IMR-90 (cell line): ENCODE measurements around the gene ATP8B4. TPM values are rescaled to one million over a fixed set of nuclear protein-coding genes. Genes with fewer than 3 reads are reported as not detected.

Experiments used
- ATAC-seq: fragments of 200-7000 bp; cut with Tn5 transposase; 2 replicates; pipeline ENCODE4 v1.9.1; 2020; ENCODE audit warnings: low read depth, mild to moderate bottlenecking, moderate library complexity
- BruUV-seq: library from RNA; stranded (reverse); fragments of 400-500 nt; replicated peaks from 2 replicates; lab custom pipeline; 2021; lab: Mats Ljungman, UMichigan
- CTCF ChIA-PET: fragments of 300-600 bp; formaldehyde crosslinking; extraction: SDS; loops from one replicate; lab custom pipeline; 2021; ENCODE audit warnings: antibody characterized with exemption; lab: Yijun Ruan, JAX
- POLR2A ChIA-PET: fragments of 300-600 bp; sonication (Branson Sonifier 250); formaldehyde crosslinking; loops from one replicate; lab custom pipeline; 2022; ENCODE audit warnings: antibody characterized with exemption; ENCODE audit not compliant: unreplicated experiment; lab: Charles Lee
- DNase-seq: peaks from one replicate; pipeline ENCODE4 v3.0.0; 2013
- H2AFZ ChIP-seq: replicated peaks from 2 replicates; pipeline ENCODE3; 2013; ENCODE audit warnings: low read length, mild to moderate bottlenecking; ENCODE audit not compliant: poor library complexity
- H2AK5ac ChIP-seq: 2 replicates; pipeline ENCODE4 v1.6.1; 2013; ENCODE audit warnings: low read depth, low read length, inconsistent platforms
- H2AK9ac ChIP-seq: replicated peaks from 2 replicates; pipeline ENCODE3; 2013; ENCODE audit warnings: mild to moderate bottlenecking, low read depth, low read length, moderate library complexity; ENCODE audit not compliant: poor library complexity
- H2BK120ac ChIP-seq: 2 replicates; pipeline ENCODE4 v1.6.1; 2013; ENCODE audit warnings: low read depth, low read length, inconsistent platforms
- H2BK15ac ChIP-seq: 3 replicates; pipeline ENCODE4 v1.6.1; 2013; ENCODE audit warnings: low read depth, low read length, inconsistent platforms
- H2BK20ac ChIP-seq: 2 replicates; pipeline ENCODE4 v1.6.1; 2013; ENCODE audit warnings: low read depth, mild to moderate bottlenecking, inconsistent platforms, low read length, moderate library complexity
- H2BK5ac ChIP-seq: 2 replicates; pipeline ENCODE4 v1.6.1; 2013; ENCODE audit warnings: mild to moderate bottlenecking, low read depth, low read length, inconsistent platforms; ENCODE audit not compliant: poor library complexity, severe bottlenecking
- H3K14ac ChIP-seq: replicated peaks from 2 replicates; pipeline ENCODE4 v1.6.1; 2013; ENCODE audit warnings: low read depth, low read length, inconsistent platforms
- H3K18ac ChIP-seq: 2 replicates; pipeline ENCODE4 v1.6.1; 2013; ENCODE audit warnings: low read depth, low read length, control low read depth
- H3K23ac ChIP-seq: 2 replicates; pipeline ENCODE4 v1.6.1; 2013; ENCODE audit warnings: low read depth, low read length, inconsistent platforms
- H3K27ac ChIP-seq: 2 replicates; pipeline ENCODE4 v1.5.1; 2013; ENCODE audit warnings: mild to moderate bottlenecking, control low read depth, low read length; ENCODE audit not compliant: insufficient read depth
- H3K27me3 ChIP-seq: 2 replicates; pipeline ENCODE4 v1.6.1; 2013; ENCODE audit warnings: low read length; ENCODE audit not compliant: control insufficient read depth, insufficient read depth
- H3K36me3 ChIP-seq: 2 replicates; pipeline ENCODE4 v1.6.1; 2013; ENCODE audit warnings: low read length, mixed read lengths; ENCODE audit not compliant: control insufficient read depth, insufficient read depth
- H3K4ac ChIP-seq: 2 replicates; pipeline ENCODE4 v1.6.1; 2013; ENCODE audit warnings: low read depth, low read length, inconsistent platforms
- H3K4me1 ChIP-seq: 2 replicates; pipeline ENCODE4 v1.6.1; 2013; ENCODE audit warnings: low read length, mixed read lengths; ENCODE audit not compliant: control insufficient read depth, insufficient read depth
- H3K4me2 ChIP-seq: 2 replicates; pipeline ENCODE4 v1.6.1; 2013; ENCODE audit warnings: low read depth, mild to moderate bottlenecking, control low read depth, low read length, moderate library complexity
- H3K4me3 ChIP-seq: 2 replicates; pipeline ENCODE4 v1.5.1; 2013; ENCODE audit warnings: low read depth, mild to moderate bottlenecking, control low read depth, low read length, moderate library complexity; ENCODE audit not compliant: insufficient read depth
- H3K56ac ChIP-seq: 2 replicates; pipeline ENCODE4 v1.6.1; 2013; ENCODE audit warnings: low read length, inconsistent platforms; ENCODE audit not compliant: insufficient read depth; ENCODE audit errors: extremely low read depth
- H3K79me1 ChIP-seq, 2 experiments: 2 replicates each; pipeline ENCODE4 v1.6.1; 2013; ENCODE audit warnings: low read length in 2 of 2, inconsistent platforms in 1 of 2, low read depth in 1 of 2
- H3K9ac ChIP-seq: 2 replicates; pipeline ENCODE4 v1.6.1; 2013; ENCODE audit warnings: low read depth, low read length, control low read depth
- H3K9me1 ChIP-seq: 2 replicates; pipeline ENCODE4 v1.6.1; 2013; ENCODE audit warnings: low read length, inconsistent platforms; ENCODE audit not compliant: insufficient read depth
- H3K9me3 ChIP-seq: 2 replicates; pipeline ENCODE4 v1.6.1; 2013; ENCODE audit warnings: low read length; ENCODE audit not compliant: control insufficient read depth, insufficient read depth
- H4K20me1 ChIP-seq: 2 replicates; pipeline ENCODE4 v1.6.1; 2013; ENCODE audit warnings: low read length, inconsistent platforms; ENCODE audit not compliant: insufficient read depth
- H4K5ac ChIP-seq: 2 replicates; pipeline ENCODE4 v1.6.1; 2013; ENCODE audit warnings: mild to moderate bottlenecking, low read depth, low read length, control low read depth
- H4K8ac ChIP-seq, 2 experiments: 2 replicates each; pipeline ENCODE4 v1.6.1; 2013; ENCODE audit warnings: low read depth in 2 of 2, low read length in 2 of 2, control low read depth in 1 of 2, inconsistent platforms in 1 of 2
- H4K91ac ChIP-seq: 2 replicates; pipeline ENCODE4 v1.6.1; 2013; ENCODE audit warnings: low read depth, low read length, inconsistent platforms; ENCODE audit not compliant: insufficient read depth
- BHLHE40 ChIP-seq: fragments of 150-350 bp; IDR thresholded peaks from 2 replicates; pipeline ENCODE4 v1.6.1; 2016; ENCODE audit warnings: mild to moderate bottlenecking, low read depth, low read length
- CHD1 ChIP-seq: IDR thresholded peaks from 2 replicates; pipeline ENCODE4 v1.6.1; 2012; ENCODE audit warnings: low read depth, low read length, improper control_type of control experiment
- ELK1 ChIP-seq: fragments of 150-350 bp; IDR thresholded peaks from 2 replicates; pipeline ENCODE4 v1.6.1; 2016; ENCODE audit warnings: low read depth, mild to moderate bottlenecking, low read length, moderate library complexity, borderline replicate concordance
- FOS ChIP-seq: fragments of 150-350 bp; IDR thresholded peaks from 2 replicates; pipeline ENCODE4 v1.6.1; 2016; ENCODE audit warnings: low read depth, low read length
- MAFK ChIP-seq: IDR thresholded peaks from 2 replicates; pipeline ENCODE4 v1.6.1; 2012; ENCODE audit warnings: low read depth, low read length, improper control_type of control experiment
- MAZ ChIP-seq: IDR thresholded peaks from 2 replicates; pipeline ENCODE4 v1.6.1; 2012; ENCODE audit warnings: low read depth, mild to moderate bottlenecking, low read length, improper control_type of control experiment, moderate library complexity, borderline replicate concordance
- MXI1 ChIP-seq: IDR thresholded peaks from 2 replicates; pipeline ENCODE4 v1.6.1; 2012; ENCODE audit warnings: low read depth, mild to moderate bottlenecking, low read length, moderate library complexity, borderline replicate concordance
- POLR2A ChIP-seq: IDR thresholded peaks from 2 replicates; pipeline ENCODE4 v1.6.1; 2012; ENCODE audit warnings: mild to moderate bottlenecking, low read depth, low read length
- RAD21 ChIP-seq: IDR thresholded peaks from 2 replicates; pipeline ENCODE4 v1.6.1; 2012; ENCODE audit warnings: low read length, improper control_type of control experiment
- RCOR1 ChIP-seq: IDR thresholded peaks from 2 replicates; pipeline ENCODE4 v1.6.1; 2012; ENCODE audit warnings: mild to moderate bottlenecking, low read length, improper control_type of control experiment; ENCODE audit not compliant: insufficient replicate concordance
- SMC3 ChIP-seq: fragments of 150-350 bp; IDR thresholded peaks from 2 replicates; pipeline ENCODE4 v1.6.1; 2016; ENCODE audit warnings: low read depth, mild to moderate bottlenecking, antibody characterized with exemption, low read length, moderate library complexity
- WGBS, 2 experiments: methylation state at CpG; one replicate each; pipeline versions ENCODE4 v1.1.5 to v1.1.7; 2013; ENCODE audit warnings: missing lambda C conversion rate in 2 of 2; ENCODE audit not compliant: insufficient read length in 1 of 2; ENCODE audit errors: extremely low coverage in 2 of 2; 5-methylcytosine and 5-hydroxymethylcytosine counted together
- dilution Hi-C: fragments of 300-500 bp; cut with HindIII; formaldehyde crosslinking; loops from one replicate; pipeline ENCODE4 v1.14.3; 2018; ENCODE audit warnings: low sequenced_read_pairs; ENCODE audit not compliant: unreplicated experiment
- in situ Hi-C: fragments of 300-500 bp; cut with MboI; formaldehyde crosslinking; loops from 3 replicates; pipeline ENCODE4 v1.14.3; 2019; ENCODE audit warnings: low sequenced_read_pairs, inconsistent platforms, mixed read lengths
- intact Hi-C: fragments of 100-400 bp; cut with micrococcal nuclease; formaldehyde crosslinking; loops from 2 replicates; pipeline ENCODE4 v1.10.0; 2022
- polyA plus RNA-seq, 3 experiments: library from polyadenylated mRNA; depleted of rRNA; stranded (reverse); fragments of >200 nt; gene quantifications; 2 replicates each; pipeline ENCODE4 v1.2.3, GENCODE V29; 2012; ENCODE audit warnings: low replicate concordance in 1 of 3
- total RNA-seq: library from RNA; depleted of rRNA; stranded (reverse); fragments of >200 nt; gene quantifications from 2 replicates; pipeline ENCODE4 v1.2.3, GENCODE V29; 2012

The ATP8B4 gene
- total and polyA plus RNA-seq, 2 of the 4 experiments (the other 2 are of a cell fraction) = 0.12 to 0.54 TPM

DNA sequence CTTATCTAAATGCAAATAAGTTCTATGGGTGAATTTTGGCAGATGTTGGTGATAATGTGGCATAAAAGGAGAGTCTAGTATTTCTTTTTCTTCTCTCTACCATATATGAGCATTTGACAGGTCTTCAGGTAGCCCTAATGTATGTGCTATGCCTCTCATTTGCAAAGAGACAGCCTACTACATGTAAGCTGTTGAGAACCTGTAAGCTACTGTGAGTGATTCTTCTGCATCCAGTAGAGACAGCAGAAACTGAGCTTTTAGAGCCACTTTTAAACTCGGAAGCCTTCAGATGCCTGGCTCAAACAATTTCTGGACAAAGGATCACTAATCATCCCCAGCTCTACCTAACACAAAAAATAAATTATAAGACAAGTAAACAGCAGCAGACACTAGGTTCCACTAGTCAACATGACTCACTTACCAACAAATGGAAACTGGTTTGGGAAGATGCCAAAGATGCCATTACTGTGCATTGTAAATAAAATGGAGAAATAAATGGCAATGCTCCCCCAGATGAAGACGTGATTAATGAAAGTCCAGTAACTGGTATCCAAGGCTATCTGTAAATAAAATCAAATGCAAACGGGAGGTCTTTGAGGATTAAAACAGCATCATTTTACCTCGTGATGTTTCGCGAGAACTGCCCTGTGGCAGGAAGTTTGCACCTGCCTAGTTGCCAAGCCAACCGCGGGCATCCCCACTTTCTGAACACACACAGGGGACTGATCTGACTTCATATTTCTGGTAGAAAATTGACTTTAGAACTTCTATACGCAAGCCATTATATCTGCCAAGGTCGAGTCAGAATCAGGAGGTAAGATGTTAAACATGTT is 252.9 kb downstream of the ATP8B4 start:
- Histone ChIP-seq H4K5ac (peak overlapping the region; percentile 10; the same call in 1 of the 2 replicates), H3K56ac (no peak overlapping the region), H3K9ac (no peak overlapping the region), H2AK9ac (no peak overlapping the region), H2BK120ac (no peak overlapping the region), H3K27ac (no peak overlapping the region), H3K9me1 (no peaks in the 10 kb centered on the region; the same call in none of the 2 replicates), H3K4me2 (no peak overlapping the region), H3K4me3 (no peak overlapping the region), H4K8ac (no peak overlapping the region), H3K79me1 (no peaks in the 10 kb centered on the region), H2AK5ac (no peak overlapping the region), H3K23ac (no peak overlapping the region), H3K36me3 (no peaks in the 10 kb centered on the region), H2BK5ac (peak overlapping the region; percentile 15), H4K91ac (no peak overlapping the region), H3K4me1 (peaks cover 13% of the 10 kb centered on the region), H2BK20ac (no peak overlapping the region), H3K14ac (no peak overlapping the region), H3K4ac (no peak overlapping the region), H2AFZ (no peak overlapping the region), H4K20me1 (no peaks in the 10 kb centered on the region), H3K27me3 (no peaks in the 10 kb centered on the region), H3K9me3 (peaks cover 9% of the 10 kb centered on the region), H2BK15ac (no peak overlapping the region), H3K18ac (peak overlapping the region; percentile 85; the same call in 1 of the 2 replicates)
- WGBS, 2 experiments = 100% methylated on average over 1 of the region's 10 CpGs; no CpG with 5 or more reads in 1 of the 2 experiments
- DNase-seq (no peak), ATAC-seq (no peak)
- no TSS peak for BruUV-seq
- in situ Hi-C loops = no loop called here
- TF ChIP-seq MAFK (no peak), BHLHE40 (no peak), FOS (no peak), POLR2A (no peak), RAD21 (no peak), MXI1 (no peak), SMC3 (no peak), CHD1 (no peak), ELK1 (no peak), MAZ (no peak), RCOR1 (no peak)
- dilution Hi-C loops = no loop called here
- intact Hi-C loops = no loop called here
- ChIA-PET CTCF (no interaction called here), POLR2A (no interaction called here)
